ENCODE measurements around the gene CEP164.

- no peak for TF ChIP-seq CTCF (IDR thresholded peaks at IDR 0.05)
- TF ChIP-seq TEAD4 (CRISPR knock-in tag; IDR thresholded peaks at IDR 0.05): no peak
- TF ChIP-seq PRDM15 (CRISPR knock-in tag; IDR thresholded peaks at IDR 0.05): no peak
- no peak for TF ChIP-seq ZNF263 (CRISPR knock-in tag; IDR thresholded peaks at IDR 0.05; ENCODE audit: low read depth)
- no peak for TF ChIP-seq GABPB1 (CRISPR knock-in tag; IDR thresholded peaks at IDR 0.05)
- TF ChIP-seq ARID4B (CRISPR knock-in tag; IDR thresholded peaks at IDR 0.05; ENCODE audit: borderline replicate concordance): no peak
- no peak for TF ChIP-seq ATF2 (CRISPR knock-in tag; IDR thresholded peaks at IDR 0.05; ENCODE audit: borderline replicate concordance, low read depth)
Measured at GRCh38 chr11:117384045-117384444, 56.4 kb downstream of the CEP164 start.
